Choroid plexus epithelial cell (primary cell): ENCODE data around the gene RAB10.

ENCODE experiments used
- DNase-seq: peaks from one replicate; pipeline ENCODE4 v3.0.0-alpha.2; 2010; ENCODE audit warnings: low read depth
- H3K4me3 ChIP-seq: 2 replicates; pipeline ENCODE4 v1.5.1; 2011; ENCODE audit warnings: low read depth, mild to moderate bottlenecking, control low read depth, low read length, moderate library complexity
- CTCF ChIP-seq: conservative IDR thresholded peaks from 2 replicates; pipeline ENCODE4 v1.5.1; 2011; ENCODE audit warnings: low read depth, mild to moderate bottlenecking, control low read depth, inconsistent platforms, low read length, moderate library complexity

Gene RAB10

GRCh38 chr2:26141145-26141769 lies 107.4 kb downstream of the RAB10 start:
- no peak for DNase-seq
- no peak for TF ChIP-seq CTCF
- no peak overlapping the region for H3K4me3 ChIP-seq

- DNase-seq, result no peak
- TF ChIP-seq CTCF, result no peak
- H3K4me3 ChIP-seq, result no peak overlapping the region
Measured at GRCh38 chr2:26144031-26144430, 110.1 kb downstream of the RAB10 start.

- peak; percentile 69 for DNase-seq
- peak; percentile 84 for TF ChIP-seq CTCF
- H3K4me3 ChIP-seq, result no peak overlapping the region
Measured at GRCh38 chr2:26144953-26145680, 111.2 kb downstream of the RAB10 start.

- TF ChIP-seq CTCF, result no peak
- peak; percentile 49 for DNase-seq
- no peak overlapping the region for H3K4me3 ChIP-seq
Measured at GRCh38 chr2:26148501-26148900, 114.6 kb downstream of the RAB10 start.

- no peak for TF ChIP-seq CTCF
- DNase-seq, result no peak
- H3K4me3 ChIP-seq, result no peak overlapping the region
Measured at GRCh38 chr2:26150243-26150642, 116.4 kb downstream of the RAB10 start.

GRCh38 chr2:26157580-26157979 lies 123.7 kb downstream of the RAB10 start:
- H3K4me3 ChIP-seq, result no peak overlapping the region
- DNase-seq, result no peak
- TF ChIP-seq CTCF, result no peak

GRCh38 chr2:26161926-26162325 lies 128.0 kb downstream of the RAB10 start:
- H3K4me3 ChIP-seq, result no peak overlapping the region
- no peak for DNase-seq
- TF ChIP-seq CTCF, result no peak
